Aorta (tissue), 5 donors: ENCODE data around the gene SYPL1. TPM values are rescaled to one million over a fixed set of nuclear protein-coding genes. Genes with fewer than 3 reads are reported as not detected.

Source experiments
- ATAC-seq: fragments of 200-7000 bp; cut with Tn5 transposase; one replicate; pipeline ENCODE4 v1.9.1; 2022; ENCODE audit warnings: moderate library complexity; ENCODE audit not compliant: low FRiP score
- DNase-seq, 2 donors: peaks; one replicate each; pipeline ENCODE4 v3.0.0-alpha.2; 2020
- H3K27ac ChIP-seq, 2 donors: one replicate each; pipeline ENCODE4 v1.5.1; 2013; ENCODE audit warnings: low read length in 2 of 2, mild to moderate bottlenecking in 2 of 2, moderate library complexity in 2 of 2, control low read depth in 1 of 2, inconsistent platforms in 1 of 2, low read depth in 1 of 2
- H3K27me3 ChIP-seq, 2 donors: one replicate each; pipeline ENCODE4 v1.6.1; 2013; ENCODE audit warnings: control low read depth in 1 of 2, low read length in 1 of 2, mild to moderate bottlenecking in 1 of 2, moderate library complexity in 1 of 2; ENCODE audit not compliant: insufficient read depth in 2 of 2, control insufficient read depth in 1 of 2
- H3K36me3 ChIP-seq, 2 donors: one replicate each; pipeline ENCODE4 v1.6.1; 2013; ENCODE audit warnings: control low read depth in 1 of 2, low read length in 1 of 2, mild to moderate bottlenecking in 1 of 2; ENCODE audit not compliant: insufficient read depth in 2 of 2, control insufficient read depth in 1 of 2
- H3K4me1 ChIP-seq, 2 donors: one replicate each; pipeline ENCODE4 v1.6.1; 2013; ENCODE audit warnings: low read length in 2 of 2, control low read depth in 1 of 2, mild to moderate bottlenecking in 1 of 2, moderate library complexity in 1 of 2; ENCODE audit not compliant: insufficient read depth in 2 of 2, control insufficient read depth in 1 of 2
- H3K4me3 ChIP-seq, 2 donors: one replicate each; pipeline ENCODE4 v1.5.1; 2013; ENCODE audit warnings: low read length in 2 of 2, control low read depth in 1 of 2, mild to moderate bottlenecking in 1 of 2
- H3K9me3 ChIP-seq: one replicate; pipeline ENCODE4 v1.6.1; 2013; ENCODE audit warnings: mild to moderate bottlenecking, low read length; ENCODE audit not compliant: control insufficient read depth
- WGBS, 2 donors: extraction: QIAGEN DNeasy Blood & Tissue Kit; methylation state at CpG; one replicate each; pipeline ENCODE4 v1.1.7; 2013; 5-methylcytosine and 5-hydroxymethylcytosine counted together
- intact Hi-C, 2 donors: fragments of 100-400 bp; cut with DNase I; formaldehyde crosslinking; loops; one replicate each; pipeline versions ENCODE4 v1.14.2 to v1.15.0; 2022
- polyA plus RNA-seq, 2 donors: library from polyadenylated mRNA; stranded (reverse); fragments of 200-250 nt; gene quantifications; one replicate each; pipeline ENCODE4 v1.2.3, GENCODE V29; 2013
- total RNA-seq, 2 donors: library from RNA; stranded (reverse); fragmentation: NEBNext Ultra II Directional; extraction: Animal tissue kit (Norgen Biotek cat#: 25700); gene quantifications; one replicate each; pipeline ENCODE4 v1.2.1, GENCODE V29; 2021
- donor health status: healthy with polysubstance abuse.
- donor health status: Bipolar disorder and iron deficiency.
- donor health status: DM: no; HTN: no; CAD: no.
- donor health status: DM: no; HTN: no; CAD: no.
- donor health status: DM: yes; HTN: yes; CAD: no.

The SYPL1 gene
- total and polyA plus RNA-seq, 4 donors: 38.9 to 70.5 (median 62.5) TPM

DNA sequence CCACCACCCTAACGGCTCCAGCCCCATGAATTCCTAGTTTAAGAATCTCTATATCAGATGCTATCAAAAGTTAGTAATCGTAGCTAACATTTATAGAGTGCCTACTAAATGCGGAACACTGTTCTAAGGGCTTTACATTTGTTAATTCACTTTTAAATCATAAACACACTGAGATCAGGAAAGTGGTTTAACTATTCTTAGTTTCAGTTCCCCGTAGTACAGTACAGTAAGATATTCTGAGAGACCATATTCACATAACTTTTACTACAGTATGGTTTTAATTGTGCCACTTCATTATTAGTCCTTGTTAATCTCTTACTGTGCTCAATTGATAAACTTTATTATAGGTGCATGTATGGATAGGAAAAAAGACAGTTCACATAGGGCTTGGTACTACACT lies 22.5 kb downstream of the SYPL1 start:
- no peak for DNase-seq
- H3K9me3 ChIP-seq: no peaks in the 10 kb centered on the region
- H3K4me3 ChIP-seq: no peak overlapping the region
- H3K27me3 ChIP-seq: no peaks in the 10 kb centered on the region
- H3K36me3 ChIP-seq: peaks cover 0 to 2% of the 10 kb centered on the region in 2 donors
- intact Hi-C loops: no loop called here
- 82 to 84% methylated on average over 4 of the region's 4 CpGs for WGBS, 2 donors
- no peaks in the 10 kb centered on the region for H3K4me1 ChIP-seq
- no peak for ATAC-seq
- no peak overlapping the region for H3K27ac ChIP-seq

DNA sequence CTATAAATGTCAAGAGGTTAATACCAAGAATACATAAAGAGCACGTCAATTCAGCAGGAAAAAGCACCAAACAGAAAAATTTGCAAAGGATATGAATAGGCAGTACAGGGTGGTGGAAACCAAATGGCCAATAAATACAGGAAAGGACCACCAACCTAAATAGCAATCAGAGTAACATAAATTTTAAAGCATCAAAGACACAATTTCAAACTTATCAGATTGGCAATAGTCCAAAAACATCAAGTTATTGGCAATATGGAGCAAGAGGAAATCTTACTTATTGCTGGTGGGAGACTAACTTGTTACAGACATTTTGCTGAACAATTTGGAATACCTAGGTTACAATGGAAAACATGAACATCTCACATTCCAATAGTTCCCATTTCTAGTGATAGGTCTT lies 24.1 kb downstream of the SYPL1 start:
- intact Hi-C loops: no loop called here
- Histone ChIP-seq H3K4me1 (no peaks in the 10 kb centered on the region), H3K27ac (no peak overlapping the region), H3K9me3 (no peaks in the 10 kb centered on the region), H3K36me3 (peaks cover 0 to 2% of the 10 kb centered on the region in 2 donors), H3K27me3 (no peaks in the 10 kb centered on the region), H3K4me3 (no peak overlapping the region)
- WGBS, 2 donors: 93 to 95% methylated on average over 1 of the region's 1 CpG
- DNase-seq (no peak), ATAC-seq (no peak)

DNA sequence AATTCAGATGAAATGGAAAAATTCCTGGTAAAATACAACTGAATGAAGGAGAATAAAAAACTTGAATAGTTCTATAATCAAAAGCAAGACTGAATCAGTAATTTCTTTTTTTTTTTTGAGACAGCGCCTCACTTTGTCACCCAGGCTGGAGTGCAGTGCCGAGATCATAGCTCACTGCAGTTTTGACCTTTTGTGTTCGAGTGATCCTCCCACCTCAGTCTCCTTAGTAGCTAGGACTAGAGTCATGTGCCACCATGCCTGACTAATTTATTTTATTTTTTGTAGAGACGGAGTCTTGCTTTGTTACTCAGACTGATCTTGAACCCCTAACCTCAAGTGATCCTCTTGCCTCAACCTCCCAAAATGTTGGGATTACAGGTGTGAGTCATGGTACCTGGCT lies 26.1 kb downstream of the SYPL1 start:
- ATAC-seq (no peak), DNase-seq (no peak)
- 96 to 98% methylated on average over 4 of the region's 4 CpGs for WGBS, 2 donors
- Histone ChIP-seq H3K36me3 (no peaks in the 10 kb centered on the region), H3K9me3 (no peaks in the 10 kb centered on the region), H3K27me3 (no peaks in the 10 kb centered on the region), H3K27ac (no peak overlapping the region), H3K4me1 (no peaks in the 10 kb centered on the region), H3K4me3 (no peak overlapping the region)
- intact Hi-C loops: no loop called here

DNA sequence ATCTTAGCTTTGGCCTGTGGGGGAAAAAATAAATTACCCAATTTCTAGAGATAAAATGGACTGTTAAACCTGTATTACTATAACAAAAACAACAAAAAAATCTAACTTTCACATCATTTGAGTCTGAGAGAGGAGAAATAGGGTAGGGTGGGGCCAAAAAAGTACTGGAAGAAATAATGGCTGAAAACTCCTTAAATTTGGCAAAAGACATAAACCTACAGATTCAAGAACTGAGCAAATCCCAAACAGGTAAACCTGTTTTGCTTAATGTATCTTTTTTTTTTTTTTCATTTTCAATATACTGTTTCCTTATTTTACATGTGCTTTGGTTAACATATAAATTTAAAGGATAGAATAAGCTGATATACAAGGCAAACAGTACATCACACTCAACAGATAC lies 27.1 kb downstream of the SYPL1 start:
- Histone ChIP-seq H3K9me3 (no peaks in the 10 kb centered on the region), H3K4me3 (no peak overlapping the region), H3K27me3 (no peaks in the 10 kb centered on the region), H3K36me3 (no peaks in the 10 kb centered on the region), H3K27ac (no peak overlapping the region), H3K4me1 (no peaks in the 10 kb centered on the region)
- intact Hi-C loops: no loop called here
- ATAC-seq (no peak), DNase-seq (no peak)

DNA sequence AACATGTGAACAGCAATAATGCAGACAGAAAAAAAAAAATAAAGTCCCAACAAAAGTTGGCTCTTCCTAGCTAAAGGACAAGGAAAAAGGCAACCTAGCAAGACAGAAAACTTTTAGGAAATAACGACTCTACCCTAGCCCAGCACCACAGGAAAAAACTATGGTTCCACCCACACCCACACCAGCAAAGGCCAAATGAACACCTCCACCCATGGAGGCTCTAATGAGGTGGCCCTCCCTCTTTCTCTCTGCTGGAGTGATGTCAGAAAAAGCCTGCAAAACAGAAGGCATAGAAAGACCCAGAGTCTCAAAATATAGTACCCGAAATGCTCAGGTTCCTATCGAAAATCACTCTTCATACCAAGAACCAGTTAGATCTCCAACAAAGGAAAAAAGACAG lies 28.4 kb downstream of the SYPL1 start:
- no peak for DNase-seq
- ATAC-seq: no peak
- no peaks in the 10 kb centered on the region for H3K36me3 ChIP-seq
- H3K9me3 ChIP-seq: no peaks in the 10 kb centered on the region
- H3K27ac ChIP-seq: no peak overlapping the region
- 66 to 71% methylated on average over 3 of the region's 3 CpGs for WGBS, 2 donors
- no peaks in the 10 kb centered on the region for H3K27me3 ChIP-seq
- intact Hi-C loops: no loop called here
- no peak overlapping the region for H3K4me3 ChIP-seq
- H3K4me1 ChIP-seq: no peaks in the 10 kb centered on the region

DNA sequence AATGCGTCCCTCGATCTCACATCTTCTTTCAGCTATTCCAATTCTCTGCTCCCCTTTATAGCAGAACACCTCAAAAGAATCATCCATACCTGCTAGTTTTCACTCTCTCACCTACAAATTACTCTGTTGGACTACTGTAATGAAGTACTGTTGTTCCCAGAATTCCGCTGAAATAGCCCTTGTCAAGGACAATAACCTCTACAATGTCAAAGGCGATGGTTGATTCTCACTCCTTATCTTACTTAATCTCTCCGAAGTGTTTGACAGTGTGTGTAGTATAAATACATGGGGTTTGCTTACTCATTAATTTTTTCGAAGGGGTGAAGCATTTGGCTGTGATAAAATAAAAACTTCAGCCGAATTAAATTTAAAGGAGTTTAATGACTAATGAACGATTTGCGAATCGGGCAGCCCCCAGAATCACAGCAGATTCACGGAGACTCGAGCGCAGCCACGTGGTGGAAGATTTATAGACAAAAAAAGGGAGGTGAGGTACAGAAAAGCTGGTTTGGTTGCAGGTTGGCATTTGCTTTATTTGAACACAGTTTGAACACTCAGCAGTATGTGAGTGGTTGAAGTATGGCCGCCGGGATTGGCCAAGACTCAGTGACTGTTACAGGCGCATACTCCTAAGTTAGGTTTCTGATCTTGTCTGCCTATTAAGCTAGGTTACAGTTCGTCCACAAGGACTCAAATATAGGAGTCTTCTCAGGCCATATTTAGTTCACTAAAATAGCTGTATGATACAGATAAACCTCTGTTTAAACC lies 29.8 kb downstream of the SYPL1 start:
- no peak for DNase-seq
- WGBS, 2 donors: 87 to 89% methylated on average over 18 of the region's 18 CpGs
- no peak overlapping the region for H3K27ac ChIP-seq
- H3K4me3 ChIP-seq: no peak overlapping the region
- no peaks in the 10 kb centered on the region for H3K4me1 ChIP-seq
- H3K9me3 ChIP-seq: no peaks in the 10 kb centered on the region
- intact Hi-C loops: no loop called here
- no peaks in the 10 kb centered on the region for H3K36me3 ChIP-seq
- ATAC-seq: no peak
- H3K27me3 ChIP-seq: no peaks in the 10 kb centered on the region

DNA sequence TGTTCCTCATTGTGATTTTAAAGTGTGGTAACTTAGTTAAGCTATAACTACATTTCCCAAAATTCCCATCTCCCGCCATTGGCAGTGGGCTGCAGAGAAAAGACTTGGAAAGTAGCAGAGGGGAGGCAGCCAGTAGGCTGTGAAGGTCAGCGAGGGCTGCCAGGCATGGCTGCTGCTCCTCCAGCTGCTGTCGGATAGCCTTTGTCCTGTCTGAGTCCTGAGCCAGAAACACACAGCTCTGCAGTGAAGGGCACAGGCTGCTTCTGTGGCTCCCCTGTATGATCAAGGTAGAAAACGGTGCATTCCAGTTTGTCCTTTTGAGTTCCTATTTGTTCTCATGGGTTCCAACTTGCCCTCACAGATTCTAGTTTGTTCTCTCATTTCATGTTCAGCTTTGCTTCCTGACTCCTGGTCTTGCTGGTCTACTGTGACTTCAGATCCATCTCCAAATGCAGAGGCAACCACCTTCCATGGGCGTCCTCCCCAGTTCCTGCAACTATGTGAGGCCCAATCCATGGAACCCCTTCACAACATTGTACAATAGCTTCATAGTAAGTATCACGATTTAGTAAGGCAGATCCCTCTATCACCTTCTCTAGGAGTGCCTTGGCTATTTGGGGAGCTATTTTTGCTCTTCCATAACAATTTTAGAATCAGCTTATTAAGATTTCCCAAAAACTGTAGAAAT lies 31.7 kb downstream of the SYPL1 start:
- 88 to 91% methylated on average over 6 of the region's 6 CpGs for WGBS, 2 donors
- H3K9me3 ChIP-seq: no peaks in the 10 kb centered on the region
- H3K36me3 ChIP-seq: no peaks in the 10 kb centered on the region
- ATAC-seq (no peak), DNase-seq (no peak)
- H3K27me3 ChIP-seq: no peaks in the 10 kb centered on the region
- no peaks in the 10 kb centered on the region for H3K4me1 ChIP-seq
- H3K4me3 ChIP-seq: no peak overlapping the region
- intact Hi-C loops: no loop called here
- no peak overlapping the region for H3K27ac ChIP-seq

DNA sequence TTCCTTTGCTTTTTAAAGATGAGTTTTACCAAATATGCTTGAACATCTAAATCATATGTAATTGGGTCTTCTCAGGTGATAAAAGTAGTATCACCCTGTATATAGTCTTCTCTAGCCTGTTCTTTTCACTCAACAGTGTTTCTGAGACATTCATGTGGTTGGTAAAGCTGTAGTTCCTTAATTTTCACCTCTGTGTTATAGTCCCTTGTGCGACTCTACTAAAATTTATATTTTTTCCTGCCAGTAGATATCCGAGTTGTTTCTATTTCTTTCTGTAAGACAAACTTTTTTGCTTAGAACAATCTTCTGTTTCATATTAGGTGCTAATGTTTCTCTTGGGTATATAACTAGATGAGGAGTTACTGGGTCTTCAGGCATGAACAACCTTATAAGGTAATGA lies 35.6 kb downstream of the SYPL1 start:
- 90 to 91% methylated on average over 2 of the region's 2 CpGs for WGBS, 2 donors
- no peaks in the 10 kb centered on the region for H3K4me1 ChIP-seq
- no peak for ATAC-seq
- intact Hi-C loops: no loop called here
- H3K27me3 ChIP-seq: no peaks in the 10 kb centered on the region
- no peaks in the 10 kb centered on the region for H3K9me3 ChIP-seq
- H3K27ac ChIP-seq: no peak overlapping the region
- H3K4me3 ChIP-seq: no peak overlapping the region
- DNase-seq: no peak
- no peaks in the 10 kb centered on the region for H3K36me3 ChIP-seq

DNA sequence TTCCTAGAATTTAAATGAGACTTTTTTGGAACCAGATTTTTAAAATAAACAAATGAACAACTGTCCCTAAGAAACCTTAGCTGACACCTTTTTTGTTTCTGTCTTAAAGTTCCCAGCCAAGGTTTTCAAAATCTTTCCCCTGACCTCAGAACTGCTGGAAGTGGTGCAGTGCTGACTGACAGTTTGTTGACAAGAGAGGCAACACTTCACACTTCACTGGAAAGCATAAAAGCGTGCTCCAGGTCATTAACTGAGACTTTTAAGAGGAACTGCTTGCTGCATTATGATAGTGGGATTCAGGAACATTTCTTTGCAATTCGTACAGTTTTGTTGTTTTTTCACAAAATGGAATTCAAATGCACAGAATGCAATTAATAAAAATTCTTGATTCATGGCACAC lies 36.2 kb downstream of the SYPL1 start:
- intact Hi-C loops: no loop called here
- Histone ChIP-seq H3K36me3 (no peaks in the 10 kb centered on the region), H3K27ac (no peak overlapping the region), H3K9me3 (no peaks in the 10 kb centered on the region), H3K27me3 (no peaks in the 10 kb centered on the region), H3K4me3 (no peak overlapping the region), H3K4me1 (no peaks in the 10 kb centered on the region)
- DNase-seq (no peak), ATAC-seq (no peak)
- 41 to 42% methylated on average over 2 of the region's 2 CpGs for WGBS, 2 donors
